H9 (cell line): ENCODE measurements around the gene OR6K6. TPM values are rescaled to one million over a fixed set of nuclear protein-coding genes. Genes with fewer than 3 reads are reported as not detected.

ENCODE experiments used
- DNase-seq: peaks from one replicate; pipeline ENCODE4 v3.0.0-alpha.2; 2017
- H2AFZ ChIP-seq: one replicate; pipeline ENCODE4 v1.6.1; 2013; ENCODE audit warnings: mild to moderate bottlenecking, low read length, control low read depth, moderate library complexity
- H2AK5ac ChIP-seq: 2 replicates; pipeline ENCODE4 v1.6.1; 2013; ENCODE audit warnings: low read length, control low read depth, mixed read lengths; ENCODE audit not compliant: insufficient read length
- H2BK120ac ChIP-seq: one replicate; pipeline ENCODE4 v1.6.1; 2013; ENCODE audit warnings: low read depth, mild to moderate bottlenecking, low read length, control low read depth, inconsistent platforms; ENCODE audit not compliant: poor library complexity, severe bottlenecking
- H2BK12ac ChIP-seq: 2 replicates; pipeline ENCODE4 v1.6.1; 2013; ENCODE audit warnings: low read length, control low read depth, mixed read lengths, low read depth; ENCODE audit not compliant: insufficient read length
- H2BK15ac ChIP-seq: 2 replicates; pipeline ENCODE4 v1.6.1; 2013; ENCODE audit warnings: low read depth, low read length, control low read depth
- H2BK20ac ChIP-seq: one replicate; pipeline ENCODE4 v1.6.1; 2013; ENCODE audit warnings: low read depth, mild to moderate bottlenecking, low read length, control low read depth, inconsistent platforms; ENCODE audit not compliant: poor library complexity, severe bottlenecking
- H2BK5ac ChIP-seq: 2 replicates; pipeline ENCODE4 v1.6.1; 2013; ENCODE audit warnings: low read length, control low read depth, mixed read lengths; ENCODE audit not compliant: insufficient read length
- H3K14ac ChIP-seq: 2 replicates; pipeline ENCODE4 v1.6.1; 2013; ENCODE audit warnings: low read length, control low read depth; ENCODE audit not compliant: insufficient read depth
- H3K18ac ChIP-seq: 2 replicates; pipeline ENCODE4 v1.6.1; 2013; ENCODE audit warnings: low read depth, mild to moderate bottlenecking, mixed read lengths, low read length, control low read depth; ENCODE audit not compliant: insufficient read length
- H3K23ac ChIP-seq: 2 replicates; pipeline ENCODE4 v1.6.1; 2013; ENCODE audit warnings: low read length, control low read depth, mixed read lengths, low read depth; ENCODE audit not compliant: insufficient read length
- H3K23me2 ChIP-seq: 2 replicates; pipeline ENCODE4 v1.6.1; 2013; ENCODE audit warnings: low read depth, mild to moderate bottlenecking, mixed read lengths, low read length, control low read depth; ENCODE audit not compliant: insufficient read length, poor library complexity, severe bottlenecking
- H3K27ac ChIP-seq: 2 replicates; pipeline ENCODE4 v1.5.1; 2013; ENCODE audit warnings: low read length, control low read depth, mixed read lengths, low read depth; ENCODE audit not compliant: insufficient read length
- H3K27me3 ChIP-seq: 2 replicates; pipeline ENCODE4 v1.6.1; 2013; ENCODE audit warnings: low read length, control low read depth, inconsistent platforms; ENCODE audit not compliant: insufficient read depth
- H3K4ac ChIP-seq: 2 replicates; pipeline ENCODE4 v1.6.1; 2013; ENCODE audit warnings: low read depth, mild to moderate bottlenecking, control low read depth, inconsistent platforms, low read length, moderate library complexity
- H3K4me1 ChIP-seq: 2 replicates; pipeline ENCODE4 v1.6.1; 2013; ENCODE audit warnings: low read length, control low read depth, inconsistent platforms; ENCODE audit not compliant: insufficient read depth
- H3K4me2 ChIP-seq: 2 replicates; pipeline ENCODE4 v1.6.1; 2013; ENCODE audit warnings: low read length, control low read depth, mixed read lengths; ENCODE audit not compliant: insufficient read length, insufficient read depth
- H3K56ac ChIP-seq: 2 replicates; pipeline ENCODE4 v1.6.1; 2013; ENCODE audit warnings: low read depth, mild to moderate bottlenecking, mixed read lengths, low read length, control low read depth; ENCODE audit not compliant: insufficient read length
- H3K79me1 ChIP-seq: 2 replicates; pipeline ENCODE4 v1.6.1; 2013; ENCODE audit warnings: low read depth, mild to moderate bottlenecking, moderate library complexity, low read length, control low read depth, inconsistent platforms; ENCODE audit not compliant: insufficient read depth, poor library complexity, severe bottlenecking
- H3K79me2 ChIP-seq: 2 replicates; pipeline ENCODE4 v1.6.1; 2013; ENCODE audit warnings: low read length, control low read depth, inconsistent platforms; ENCODE audit not compliant: insufficient read depth
- H3K9ac ChIP-seq: 2 replicates; pipeline ENCODE4 v1.6.1; 2013; ENCODE audit warnings: low read length, control low read depth, mixed read lengths; ENCODE audit not compliant: insufficient read length; ENCODE audit errors: extremely low read depth
- H3K9me3 ChIP-seq: one replicate; pipeline ENCODE4 v1.6.1; 2013; ENCODE audit warnings: low read depth, low read length, inconsistent platforms; ENCODE audit not compliant: control insufficient read depth
- H3T11ph ChIP-seq: one replicate; pipeline ENCODE4 v1.6.1; 2013; ENCODE audit warnings: mild to moderate bottlenecking, low read length, control low read depth, inconsistent platforms
- H4K20me1 ChIP-seq: one replicate; pipeline ENCODE4 v1.6.1; 2013; ENCODE audit not compliant: control insufficient read depth, insufficient read length, insufficient read depth
- H4K5ac ChIP-seq: 2 replicates; pipeline ENCODE4 v1.6.1; 2013; ENCODE audit warnings: low read depth, mild to moderate bottlenecking, mixed read lengths, low read length, control low read depth; ENCODE audit not compliant: insufficient read length
- H4K8ac ChIP-seq: replicated peaks from 2 replicates; pipeline ENCODE4 v1.6.1; 2013; ENCODE audit warnings: low read length, control low read depth, mixed read lengths, low read depth; ENCODE audit not compliant: insufficient read length
- H4K91ac ChIP-seq: 2 replicates; pipeline ENCODE4 v1.6.1; 2013; ENCODE audit warnings: low read depth, mild to moderate bottlenecking, moderate library complexity, mixed read lengths, low read length, control low read depth; ENCODE audit not compliant: insufficient read length
- H3K27ac Mint-ChIP-seq, 3 experiments: 2 replicates in 2 of 3; 3 replicates in 1 of 3; pipeline ENCODE4 v1.8.0; 2020 to 2021; ENCODE audit warnings: mixed read lengths in 3 of 3, mild to moderate bottlenecking in 1 of 3, moderate library complexity in 1 of 3
- H3K27me3 Mint-ChIP-seq: 2 replicates; pipeline ENCODE4 v1.8.0; 2021; ENCODE audit warnings: low read depth, mild to moderate bottlenecking, moderate library complexity, mixed read lengths
- H3K36me3 Mint-ChIP-seq, 3 experiments: 2 replicates in 2 of 3; 3 replicates in 1 of 3; pipeline ENCODE4 v1.8.0; 2020 to 2021; ENCODE audit warnings: low read depth in 3 of 3, mixed read lengths in 3 of 3; ENCODE audit not compliant: insufficient read depth in 1 of 3
- H3K4me1 Mint-ChIP-seq, 2 experiments: 2 replicates each; pipeline ENCODE4 v1.8.0; 2020; ENCODE audit warnings: mixed read lengths in 2 of 2
- H3K4me3 Mint-ChIP-seq, 2 experiments: 2 replicates in 1 of 2; 3 replicates in 1 of 2; pipeline ENCODE4 v1.8.0; 2020 to 2021; ENCODE audit warnings: mild to moderate bottlenecking in 2 of 2, mixed read lengths in 2 of 2, moderate library complexity in 1 of 2
- H3K9me3 Mint-ChIP-seq, 2 experiments: 2 replicates in 1 of 2; 3 replicates in 1 of 2; pipeline ENCODE4 v1.8.0; 2020; ENCODE audit warnings: mild to moderate bottlenecking in 2 of 2, mixed read lengths in 2 of 2, moderate library complexity in 1 of 2
- WGBS: extraction: QIAGEN DNeasy Blood & Tissue Kit; methylation state at CpG from one replicate; pipeline ENCODE4 v1.1.7; 2013; ENCODE audit warnings: missing lambda C conversion rate, low lambda C conversion rate, mixed read lengths; ENCODE audit not compliant: insufficient read length; ENCODE audit errors: extremely low coverage; 5-methylcytosine and 5-hydroxymethylcytosine counted together
- long read RNA-seq: library from polyadenylated mRNA; unstranded; transcript quantifications from one replicate; pipeline ENCODE4 v2.0.0, GENCODE V29; 2020
- total RNA-seq: library from RNA; stranded (reverse); gene quantifications from 2 replicates; pipeline ENCODE4 v1.2.1, GENCODE V29; 2021
- TF ChIP-seq, protein P1 (sequence below): fragments of 200-600 bp; sonication (generic); conservative IDR thresholded peaks from 3 replicates; pipeline ENCODE4 v1.8.0; 2021; ENCODE audit warnings: antibody characterized with exemption, mild to moderate bottlenecking

OR6K6 gene, protein sequence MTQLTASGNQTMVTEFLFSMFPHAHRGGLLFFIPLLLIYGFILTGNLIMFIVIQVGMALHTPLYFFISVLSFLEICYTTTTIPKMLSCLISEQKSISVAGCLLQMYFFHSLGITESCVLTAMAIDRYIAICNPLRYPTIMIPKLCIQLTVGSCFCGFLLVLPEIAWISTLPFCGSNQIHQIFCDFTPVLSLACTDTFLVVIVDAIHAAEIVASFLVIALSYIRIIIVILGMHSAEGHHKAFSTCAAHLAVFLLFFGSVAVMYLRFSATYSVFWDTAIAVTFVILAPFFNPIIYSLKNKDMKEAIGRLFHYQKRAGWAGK
- total RNA-seq, result not detected in 2 replicates
- long read RNA-seq, result 0 reads

DNA sequence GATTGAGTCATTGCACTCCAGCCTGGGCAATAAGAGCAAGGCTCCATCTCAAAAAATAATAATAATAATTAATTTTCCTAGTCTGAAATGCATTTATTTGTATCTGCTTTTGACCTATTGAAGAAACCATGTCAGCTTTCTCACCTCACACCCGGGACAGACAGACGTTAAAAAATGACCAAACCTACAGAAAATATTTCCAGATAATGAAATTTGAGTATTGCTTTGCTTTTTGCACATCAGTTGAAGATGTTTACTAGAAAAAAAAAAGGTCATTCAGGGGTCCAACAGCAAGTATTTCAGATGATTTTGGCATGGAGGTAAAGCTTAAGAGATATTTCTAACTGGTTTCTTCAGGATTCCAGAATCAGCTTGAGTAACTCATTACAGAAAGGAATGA is at the start of gene OR6K6:
OR6K6 (plus strand) TSS at position 301 of the 400 bp plus-strand sequence. CDS start 168 bp downstream, outside the sequence.
- Histone ChIP-seq H2BK20ac (no peak within 1 kb of the TSS), H3K27me3 (no peaks in the 10 kb centered on the region), H3K27ac (no peak within 1 kb of the TSS), H3K23me2 (no peaks in the 10 kb centered on the region), H2BK120ac (no peak within 1 kb of the TSS), H3K79me1 (no peaks in the 10 kb centered on the region), H4K91ac (no peak within 1 kb of the TSS), H4K8ac (no peak within 1 kb of the TSS), H2BK12ac (no peak within 1 kb of the TSS), H3K79me2 (no peaks in the 10 kb centered on the region), H2BK5ac (no peak within 1 kb of the TSS), H3K4ac (no peak within 1 kb of the TSS), H3K4me1 (no peaks in the 10 kb centered on the region), H2BK15ac (no peak within 1 kb of the TSS), H3T11ph (no peak within 1 kb of the TSS), H3K18ac (no peak within 1 kb of the TSS), H2AFZ (no peak within 1 kb of the TSS), H4K20me1 (no peaks in the 10 kb centered on the region), H3K23ac (no peak within 1 kb of the TSS), H3K4me2 (no peak within 1 kb of the TSS), H3K9ac (no peak within 1 kb of the TSS), H2AK5ac (no peak within 1 kb of the TSS), H3K9me3 (no peaks in the 10 kb centered on the region), H3K56ac (no peak within 1 kb of the TSS), H4K5ac (no peak within 1 kb of the TSS), H3K14ac (no peak within 1 kb of the TSS)
- Mint-ChIP-seq H3K4me1 (no peaks in the 10 kb centered on the region), H3K27me3 (peaks cover 2% of the 10 kb centered on the region; the same call in 1 of the 2 replicates), H3K36me3 (no peaks in the 10 kb centered on the region), H3K4me3 (no peak within 1 kb of the TSS), H3K9me3 (peaks cover 2 to 3% of the 10 kb centered on the region in 2 experiments; a peak in 2 of 5 replicates), H3K27ac (peak within 1 kb of the TSS in 1 of 3 experiments; percentile 57; a peak in 1 of 7 replicates)
- no CpG with 5 or more reads among the region's 2 CpGs for WGBS
- TF ChIP-seq, protein P1, sequence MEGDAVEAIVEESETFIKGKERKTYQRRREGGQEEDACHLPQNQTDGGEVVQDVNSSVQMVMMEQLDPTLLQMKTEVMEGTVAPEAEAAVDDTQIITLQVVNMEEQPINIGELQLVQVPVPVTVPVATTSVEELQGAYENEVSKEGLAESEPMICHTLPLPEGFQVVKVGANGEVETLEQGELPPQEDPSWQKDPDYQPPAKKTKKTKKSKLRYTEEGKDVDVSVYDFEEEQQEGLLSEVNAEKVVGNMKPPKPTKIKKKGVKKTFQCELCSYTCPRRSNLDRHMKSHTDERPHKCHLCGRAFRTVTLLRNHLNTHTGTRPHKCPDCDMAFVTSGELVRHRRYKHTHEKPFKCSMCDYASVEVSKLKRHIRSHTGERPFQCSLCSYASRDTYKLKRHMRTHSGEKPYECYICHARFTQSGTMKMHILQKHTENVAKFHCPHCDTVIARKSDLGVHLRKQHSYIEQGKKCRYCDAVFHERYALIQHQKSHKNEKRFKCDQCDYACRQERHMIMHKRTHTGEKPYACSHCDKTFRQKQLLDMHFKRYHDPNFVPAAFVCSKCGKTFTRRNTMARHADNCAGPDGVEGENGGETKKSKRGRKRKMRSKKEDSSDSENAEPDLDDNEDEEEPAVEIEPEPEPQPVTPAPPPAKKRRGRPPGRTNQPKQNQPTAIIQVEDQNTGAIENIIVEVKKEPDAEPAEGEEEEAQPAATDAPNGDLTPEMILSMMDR, result no peak
- DNase-seq, result no peak
